RPMI7951 (cell line): Measurements from ENCODE around the gene AKAP6. TPM values are rescaled to one million over a fixed set of nuclear protein-coding genes. Genes with fewer than 3 reads are reported as not detected.

Experiments used
- DNase-seq: peaks from one replicate; pipeline ENCODE4 v3.0.0-alpha.2; 2012; ENCODE audit warnings: low read depth
- total RNA-seq: library from RNA; depleted of rRNA; stranded (reverse); fragments of >200 nt; shearing (Covaris generic); gene quantifications from 2 replicates; pipeline ENCODE4 v1.2.3, GENCODE V29; 2014

Gene AKAP6
- total RNA-seq, 1 experiment from 2014 or later, result 3.0 TPM

- DNase-seq, result peak; percentile 91
Observed at GRCh38 chr14:32611752-32612151, 282.7 kb downstream of the AKAP6 start.

DNA sequence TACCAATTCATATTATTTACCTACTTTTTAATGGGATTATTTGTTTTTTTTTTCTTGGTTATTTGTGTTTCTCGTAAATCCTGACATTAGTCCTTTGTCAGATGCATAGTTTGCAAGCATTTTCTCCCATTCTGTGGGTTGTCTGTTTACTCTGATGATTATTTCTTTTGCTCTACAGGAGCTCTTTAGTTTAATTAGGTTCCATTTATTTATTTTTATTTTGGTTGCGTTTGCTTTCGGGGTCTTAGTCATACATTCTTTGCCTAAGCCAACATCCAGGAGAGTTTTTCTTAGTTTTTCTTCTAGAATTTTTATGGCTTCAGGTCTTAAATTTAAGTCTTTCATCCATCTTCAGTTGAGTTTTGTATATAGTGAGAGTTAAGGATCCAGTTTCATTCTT lies 289.9 kb downstream of the AKAP6 start:
- DNase-seq, result peak; percentile 27

DNA sequence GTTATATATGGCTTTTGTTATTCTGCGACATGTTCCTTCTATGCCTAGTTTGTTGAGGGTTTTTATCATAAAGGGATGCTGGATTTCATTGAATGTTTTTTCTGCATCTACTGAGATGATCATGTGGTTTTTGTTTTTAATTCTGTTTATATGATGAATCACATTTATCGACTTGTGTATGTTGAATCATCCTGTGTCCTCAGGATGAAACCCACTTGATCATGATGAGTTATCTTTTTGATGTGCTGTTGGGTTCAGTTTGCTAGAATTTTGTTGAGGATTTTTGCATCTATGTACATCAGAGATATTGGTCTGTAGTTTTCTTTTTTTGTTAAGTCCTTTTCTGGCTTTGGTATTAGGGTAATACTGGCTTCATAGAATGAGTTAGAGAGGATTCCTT lies 291.2 kb downstream of the AKAP6 start:
- peak; percentile 58 for DNase-seq

- peak; percentile 22 for DNase-seq
Observed at GRCh38 chr14:32620724-32621123, 291.6 kb downstream of the AKAP6 start.

DNA sequence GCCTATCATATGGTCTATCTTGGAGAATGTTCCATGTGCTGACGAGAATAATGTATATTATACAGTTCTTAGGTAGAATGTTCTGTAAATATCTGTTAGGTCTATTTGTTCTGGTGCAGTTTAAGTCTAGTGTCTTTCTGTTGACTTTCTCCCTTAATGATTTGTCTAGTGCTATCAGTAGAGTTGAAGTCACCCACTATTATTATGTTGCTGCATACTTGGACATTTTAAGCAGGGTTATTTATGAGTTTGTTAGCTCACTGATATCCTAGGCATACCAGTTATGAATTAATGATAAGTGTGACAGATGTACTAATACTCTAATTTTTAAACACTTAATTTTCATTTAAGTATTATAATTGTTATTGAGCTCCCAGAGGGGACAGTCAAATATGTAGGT lies 292.5 kb downstream of the AKAP6 start:
- DNase-seq, result no peak

- no peak for DNase-seq
Observed at GRCh38 chr14:32622742-32623141, 293.6 kb downstream of the AKAP6 start.

- peak; percentile 87 for DNase-seq
Observed at GRCh38 chr14:32623300-32624093, 294.4 kb downstream of the AKAP6 start.

DNA sequence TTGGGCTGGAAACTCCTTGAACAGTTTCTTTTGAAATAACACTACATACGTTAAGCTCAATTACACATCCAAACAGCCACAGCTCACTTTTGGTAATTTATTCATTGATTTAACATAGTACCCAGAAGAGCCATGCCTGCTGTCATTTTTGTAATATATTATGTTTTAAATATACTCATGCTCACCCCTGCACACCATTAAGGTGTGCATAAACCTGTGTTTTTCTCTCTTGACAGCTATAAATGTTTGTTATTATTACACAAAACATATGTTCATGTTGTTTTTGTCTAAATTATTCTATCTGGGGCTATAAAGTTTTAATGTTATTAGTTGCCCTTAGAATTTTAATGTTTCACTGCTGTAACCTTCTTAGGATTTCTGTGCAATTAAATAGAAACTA lies 296.1 kb downstream of the AKAP6 start:
- DNase-seq, result no peak

DNA sequence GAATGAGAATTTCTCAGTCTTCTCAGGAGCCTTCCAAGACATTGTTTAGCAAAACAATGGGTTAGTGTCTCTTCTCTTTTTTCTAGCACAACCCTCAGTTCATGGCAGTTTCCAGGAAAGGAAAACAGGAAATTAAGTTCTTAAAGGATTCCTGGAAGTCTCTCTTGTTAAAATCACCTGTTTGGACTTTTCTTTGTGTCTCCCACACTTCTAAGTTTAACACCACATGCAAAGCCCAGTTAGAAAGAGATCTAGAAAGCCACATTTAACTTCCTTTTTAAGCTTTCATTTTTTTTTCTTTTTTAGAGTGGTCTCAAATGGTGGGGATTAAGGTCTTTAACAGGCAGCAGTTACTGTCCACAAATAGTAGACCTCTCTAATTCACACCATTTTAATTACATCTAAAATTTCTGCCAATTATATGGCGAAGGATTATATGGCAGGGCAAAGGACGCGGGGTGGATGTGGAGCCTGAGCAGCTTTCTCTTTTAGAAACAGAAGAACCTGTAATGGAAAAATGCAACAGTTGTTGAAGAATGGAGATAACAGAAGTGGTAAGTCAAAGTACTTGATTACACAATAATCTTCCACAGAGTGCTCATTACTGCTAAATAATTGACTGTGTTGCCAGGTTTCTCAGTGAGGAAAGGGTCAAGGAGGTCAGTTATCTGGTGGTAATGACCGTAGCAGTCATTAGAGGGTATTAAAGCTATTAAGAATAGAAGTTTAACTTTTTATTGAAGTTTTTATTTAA lies 298.6 kb downstream of the AKAP6 start:
- no peak for DNase-seq

GRCh38 chr14:32629236-32629635 lies 300.1 kb downstream of the AKAP6 start:
- no peak for DNase-seq

- no peak for DNase-seq
Observed at GRCh38 chr14:32630701-32631100, 301.6 kb downstream of the AKAP6 start.

- no peak for DNase-seq
Observed at GRCh38 chr14:32633224-32633859, 304.2 kb downstream of the AKAP6 start.

DNA sequence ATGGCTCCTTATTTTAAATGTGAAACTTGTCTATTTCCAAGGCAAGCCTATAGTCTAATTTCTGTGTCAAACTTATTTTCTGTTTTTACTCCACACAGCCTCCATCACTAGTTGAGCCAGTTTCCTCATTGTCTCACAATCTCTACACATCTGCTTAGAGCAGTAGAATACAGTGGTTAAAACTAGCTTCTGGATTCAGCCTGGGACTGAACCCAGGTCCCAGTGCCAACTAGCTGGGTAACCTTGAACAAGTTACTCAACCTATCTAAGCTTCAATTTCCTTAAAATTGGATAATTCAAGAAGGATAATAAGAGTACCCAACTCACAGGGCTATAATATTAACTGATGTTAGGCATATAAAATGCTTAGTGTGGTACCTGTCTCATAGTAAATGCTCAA lies 304.8 kb downstream of the AKAP6 start:
- no peak for DNase-seq

GRCh38 chr14:32635061-32635719 lies 306.1 kb downstream of the AKAP6 start:
- peak; percentile 61 for DNase-seq

DNA sequence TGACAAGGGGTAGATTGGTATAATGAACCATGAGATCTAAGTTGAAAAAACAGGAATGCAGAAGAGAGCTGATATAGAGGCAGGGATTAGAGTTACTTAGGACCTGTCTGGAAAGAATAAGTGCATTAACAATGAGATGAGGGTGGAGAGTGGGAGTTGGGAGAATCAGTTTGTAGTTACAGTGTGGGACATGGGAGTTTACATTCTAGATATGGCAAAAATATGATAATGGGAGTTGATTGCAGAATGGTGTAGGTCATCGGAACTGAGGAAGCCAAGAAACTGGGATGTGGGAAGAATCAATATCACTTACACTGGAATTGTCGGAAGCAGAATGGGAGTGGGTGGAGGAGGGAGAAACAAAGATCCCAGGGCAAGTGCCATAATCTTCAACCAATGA lies 308.5 kb downstream of the AKAP6 start:
- DNase-seq, result no peak

GRCh38 chr14:32639208-32639607 lies 310.1 kb downstream of the AKAP6 start:
- DNase-seq, result no peak

DNA sequence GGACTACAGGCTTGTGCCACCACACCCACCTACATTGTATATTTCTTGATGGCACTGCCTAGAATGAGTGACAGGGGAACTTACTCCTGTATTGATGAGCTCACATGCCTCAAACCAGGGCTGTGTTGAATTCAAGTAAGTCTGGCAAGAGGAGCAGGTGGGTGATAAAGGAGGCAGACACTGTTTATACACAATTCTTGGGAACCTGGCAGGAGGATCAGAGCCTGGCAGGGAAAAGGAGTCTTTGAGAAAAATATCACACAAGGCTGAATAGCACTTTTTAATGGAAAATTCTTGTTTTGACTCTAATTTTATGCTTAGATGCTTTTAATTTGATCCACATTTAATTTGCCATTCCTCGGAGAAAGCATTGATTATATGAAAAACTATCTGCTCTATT lies 316.5 kb downstream of the AKAP6 start:
- no peak for DNase-seq

- DNase-seq, result no peak
Observed at GRCh38 chr14:32648434-32648833, 319.3 kb downstream of the AKAP6 start.

- no peak for DNase-seq
Observed at GRCh38 chr14:32650030-32650429, 320.9 kb downstream of the AKAP6 start.

- DNase-seq, result no peak
Observed at GRCh38 chr14:32650665-32651064, 321.6 kb downstream of the AKAP6 start.

- peak; percentile 31 for DNase-seq
Observed at GRCh38 chr14:32654106-32654505, 325.0 kb downstream of the AKAP6 start.

GRCh38 chr14:32656601-32657000 lies 327.5 kb downstream of the AKAP6 start:
- no peak for DNase-seq
